Measurements from ENCODE around the gene DNER. TPM values are rescaled to one million over a fixed set of nuclear protein-coding genes. Genes with fewer than 3 reads are reported as not detected.

DNER gene
- total and polyA plus RNA-seq, 10 of the 15 experiments (the other 5 are each of a cell fraction or from before 2014, with no cell fraction given) = 0.04 to 0.08 (median 0.07) TPM; not detected in 7

DNA sequence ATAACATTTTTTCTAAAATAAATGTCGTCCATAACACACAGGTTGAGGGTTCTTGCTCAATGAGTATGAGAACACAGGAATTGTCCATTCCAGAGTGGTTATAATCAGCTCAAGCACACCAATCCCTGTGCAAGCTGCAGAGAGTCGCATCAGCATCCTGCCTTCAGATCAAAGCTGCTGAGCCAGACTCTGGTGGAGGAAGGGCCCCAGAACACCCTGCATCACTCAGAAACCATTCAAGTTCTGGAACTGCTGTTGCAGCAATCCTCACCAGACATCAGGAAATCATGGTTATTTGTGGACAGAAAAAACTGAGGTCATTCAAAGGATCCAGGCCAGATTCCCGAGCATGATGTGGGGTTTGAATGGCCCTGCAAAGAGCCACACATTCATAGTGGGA is 44.5 kb downstream of the DNER start:
- Histone ChIP-seq H3K9ac (ENCODE audit: control insufficient read depth, insufficient read depth, low read length) (no peak overlapping the region), H3K27ac (ENCODE audit: control insufficient read depth, insufficient read depth) (no peak overlapping the region), H3K79me2 (ENCODE audit: control insufficient read depth, insufficient read depth, low read length) (no peaks in the 10 kb centered on the region), H3K4me1 (ENCODE audit: control insufficient read depth, insufficient read depth, low read length) (no peaks in the 10 kb centered on the region), H3K36me3 (ENCODE audit: control insufficient read depth in 2 of 2, insufficient read depth in 2 of 2, low read length in 1 of 2) (no peaks in the 10 kb centered on the region), H4K20me1 (ENCODE audit: control insufficient read depth, insufficient read depth) (no peaks in the 10 kb centered on the region), H2AFZ (ENCODE audit: control insufficient read depth, low read depth, low read length) (no peak overlapping the region), H3K4me2 (ENCODE audit: control insufficient read depth, insufficient read depth) (no peak overlapping the region), H3K27me3 (replicated peaks in 1 of 2; ENCODE audit: control insufficient read depth in 2 of 2, insufficient read depth in 2 of 2, low read length in 1 of 2) (no peaks in the 10 kb centered on the region; a peak in 2 of 4 replicates), H3K4me3 (no peak overlapping the region), H3K9me3 (replicated peaks; ENCODE audit: control insufficient read depth, insufficient read depth, low read length) (no peaks in the 10 kb centered on the region)
- ChIA-PET SMC1A (ENCODE audit: uncharacterized antibody, unreplicated experiment) (no interaction called here), CTCF (no interaction called here), POLR2A (no interaction called here), RAD21 (ENCODE audit: unreplicated experiment) (interaction anchor here (0.6 kb wide), 1 partner anchor 116 kb away, joined by 4 read pairs; no protein-coding TSS in a partner anchor)
- ATAC-seq (no peak), DNase-seq (ENCODE audit: low read depth, low spot score) (no peak), FAIRE-seq (no peak)
- BruUV-seq (replicated peaks) = no TSS peak
- WGBS (ENCODE audit: insufficient coverage, insufficient replicate concordance, low lambda C conversion rate, missing lambda C conversion rate) = 2% methylated on average over 3 of the region's 3 CpGs
- TF ChIP-seq MYB (IDR thresholded peaks at IDR 0.05; ENCODE audit: borderline replicate concordance, low read depth, low read length) = no peak
- TF ChIP-seq, protein P1, sequence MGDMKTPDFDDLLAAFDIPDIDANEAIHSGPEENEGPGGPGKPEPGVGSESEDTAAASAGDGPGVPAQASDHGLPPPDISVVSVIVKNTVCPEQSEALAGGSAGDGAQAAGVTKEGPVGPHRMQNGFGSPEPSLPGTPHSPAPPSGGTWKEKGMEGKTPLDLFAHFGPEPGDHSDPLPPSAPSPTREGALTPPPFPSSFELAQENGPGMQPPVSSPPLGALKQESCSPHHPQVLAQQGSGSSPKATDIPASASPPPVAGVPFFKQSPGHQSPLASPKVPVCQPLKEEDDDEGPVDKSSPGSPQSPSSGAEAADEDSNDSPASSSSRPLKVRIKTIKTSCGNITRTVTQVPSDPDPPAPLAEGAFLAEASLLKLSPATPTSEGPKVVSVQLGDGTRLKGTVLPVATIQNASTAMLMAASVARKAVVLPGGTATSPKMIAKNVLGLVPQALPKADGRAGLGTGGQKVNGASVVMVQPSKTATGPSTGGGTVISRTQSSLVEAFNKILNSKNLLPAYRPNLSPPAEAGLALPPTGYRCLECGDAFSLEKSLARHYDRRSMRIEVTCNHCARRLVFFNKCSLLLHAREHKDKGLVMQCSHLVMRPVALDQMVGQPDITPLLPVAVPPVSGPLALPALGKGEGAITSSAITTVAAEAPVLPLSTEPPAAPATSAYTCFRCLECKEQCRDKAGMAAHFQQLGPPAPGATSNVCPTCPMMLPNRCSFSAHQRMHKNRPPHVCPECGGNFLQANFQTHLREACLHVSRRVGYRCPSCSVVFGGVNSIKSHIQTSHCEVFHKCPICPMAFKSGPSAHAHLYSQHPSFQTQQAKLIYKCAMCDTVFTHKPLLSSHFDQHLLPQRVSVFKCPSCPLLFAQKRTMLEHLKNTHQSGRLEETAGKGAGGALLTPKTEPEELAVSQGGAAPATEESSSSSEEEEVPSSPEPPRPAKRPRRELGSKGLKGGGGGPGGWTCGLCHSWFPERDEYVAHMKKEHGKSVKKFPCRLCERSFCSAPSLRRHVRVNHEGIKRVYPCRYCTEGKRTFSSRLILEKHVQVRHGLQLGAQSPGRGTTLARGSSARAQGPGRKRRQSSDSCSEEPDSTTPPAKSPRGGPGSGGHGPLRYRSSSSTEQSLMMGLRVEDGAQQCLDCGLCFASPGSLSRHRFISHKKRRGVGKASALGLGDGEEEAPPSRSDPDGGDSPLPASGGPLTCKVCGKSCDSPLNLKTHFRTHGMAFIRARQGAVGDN (IDR thresholded peaks at IDR 0.05) = no peak
- TF ChIP-seq IKZF2 (IDR thresholded peaks at IDR 0.05) = no peak
- TF ChIP-seq RAD51 (IDR thresholded peaks at IDR 0.05) = no peak
- intact Hi-C loops (cut with micrococcal nuclease; ENCODE audit: unreplicated experiment) = no loop called here
- in situ Hi-C loops (cut with MboI) = no loop called here
